GM23338 (cell line): ENCODE measurements around the gene RPTOR.

ENCODE experiments used
- CREB1 ChIP-seq: fragments of 250-450 bp; sonication (Bioruptor Pico); IDR thresholded peaks from 2 replicates; pipeline ENCODE4 v1.5.0; 2020; ENCODE audit warnings: low read depth, mild to moderate bottlenecking, moderate library complexity
- EZH2 ChIP-seq: fragments of 200-600 bp; sonication (generic); IDR thresholded peaks from one replicate; pipeline ENCODE4 v1.8.0; 2017; ENCODE audit warnings: antibody characterized with exemption, mild to moderate bottlenecking, low read depth; ENCODE audit not compliant: unreplicated experiment
- JUNB ChIP-seq: IDR thresholded peaks from one replicate; pipeline ENCODE4 v1.6.1; 2016; ENCODE audit warnings: antibody characterized with exemption; ENCODE audit not compliant: unreplicated experiment
- POLR2AphosphoS5 ChIP-seq: IDR thresholded peaks from 2 replicates; pipeline ENCODE4 v1.6.1; 2016; ENCODE audit warnings: antibody characterized with exemption, low read depth
- TF ChIP-seq, protein P1 (sequence below): IDR thresholded peaks from one replicate; pipeline ENCODE4 v1.6.1; 2018; ENCODE audit warnings: antibody characterized with exemption; ENCODE audit not compliant: unreplicated experiment
- TF ChIP-seq, protein P2 (sequence below), 2 experiments: fragments of 200-600 bp in 1 of 2; sonication (generic) in 1 of 2; conservative IDR thresholded peaks; 2 replicates each; pipeline versions ENCODE4 v1.5.1 to v1.6.1; 2016 to 2017; ENCODE audit warnings: antibody characterized with exemption in 2 of 2, low read depth in 2 of 2, mild to moderate bottlenecking in 2 of 2, moderate library complexity in 1 of 2

DNA sequence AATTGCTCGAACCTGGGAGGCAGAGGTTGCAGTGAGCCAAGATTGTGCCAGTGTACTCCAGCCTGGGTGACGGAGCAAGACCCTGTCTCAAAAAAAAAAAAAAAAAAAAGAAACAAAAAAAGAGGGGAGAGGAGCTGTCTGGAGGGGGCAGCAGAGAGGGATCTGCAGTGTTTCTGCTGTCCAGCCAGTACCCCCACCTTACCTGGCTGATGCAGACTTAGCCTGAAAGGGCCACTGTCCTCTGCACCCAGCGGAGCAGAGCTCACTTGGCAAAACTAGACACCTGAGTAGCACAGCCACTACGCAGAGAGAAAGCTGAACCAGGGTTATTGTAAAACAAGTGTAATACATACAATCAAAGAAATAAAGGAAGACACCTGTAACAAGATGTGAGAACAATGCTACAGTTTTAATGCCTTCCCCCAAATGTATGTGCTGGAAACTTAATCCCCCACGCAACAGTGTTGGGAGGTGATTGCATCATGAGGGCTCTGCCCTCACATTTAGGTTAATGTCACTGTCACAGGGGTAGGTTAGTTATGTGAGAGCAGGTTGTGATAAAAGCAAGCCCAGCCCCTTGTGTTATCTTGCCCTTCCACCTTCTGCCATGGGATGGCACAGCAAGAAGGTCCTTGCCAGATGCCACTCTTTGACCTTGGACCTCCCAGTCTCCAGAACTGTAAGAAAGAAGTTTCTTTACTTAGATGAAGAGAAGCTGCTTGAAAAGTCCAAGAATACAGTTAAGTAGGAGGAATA, 211.2 kb downstream of the RPTOR start:
- TF ChIP-seq, protein P1, sequence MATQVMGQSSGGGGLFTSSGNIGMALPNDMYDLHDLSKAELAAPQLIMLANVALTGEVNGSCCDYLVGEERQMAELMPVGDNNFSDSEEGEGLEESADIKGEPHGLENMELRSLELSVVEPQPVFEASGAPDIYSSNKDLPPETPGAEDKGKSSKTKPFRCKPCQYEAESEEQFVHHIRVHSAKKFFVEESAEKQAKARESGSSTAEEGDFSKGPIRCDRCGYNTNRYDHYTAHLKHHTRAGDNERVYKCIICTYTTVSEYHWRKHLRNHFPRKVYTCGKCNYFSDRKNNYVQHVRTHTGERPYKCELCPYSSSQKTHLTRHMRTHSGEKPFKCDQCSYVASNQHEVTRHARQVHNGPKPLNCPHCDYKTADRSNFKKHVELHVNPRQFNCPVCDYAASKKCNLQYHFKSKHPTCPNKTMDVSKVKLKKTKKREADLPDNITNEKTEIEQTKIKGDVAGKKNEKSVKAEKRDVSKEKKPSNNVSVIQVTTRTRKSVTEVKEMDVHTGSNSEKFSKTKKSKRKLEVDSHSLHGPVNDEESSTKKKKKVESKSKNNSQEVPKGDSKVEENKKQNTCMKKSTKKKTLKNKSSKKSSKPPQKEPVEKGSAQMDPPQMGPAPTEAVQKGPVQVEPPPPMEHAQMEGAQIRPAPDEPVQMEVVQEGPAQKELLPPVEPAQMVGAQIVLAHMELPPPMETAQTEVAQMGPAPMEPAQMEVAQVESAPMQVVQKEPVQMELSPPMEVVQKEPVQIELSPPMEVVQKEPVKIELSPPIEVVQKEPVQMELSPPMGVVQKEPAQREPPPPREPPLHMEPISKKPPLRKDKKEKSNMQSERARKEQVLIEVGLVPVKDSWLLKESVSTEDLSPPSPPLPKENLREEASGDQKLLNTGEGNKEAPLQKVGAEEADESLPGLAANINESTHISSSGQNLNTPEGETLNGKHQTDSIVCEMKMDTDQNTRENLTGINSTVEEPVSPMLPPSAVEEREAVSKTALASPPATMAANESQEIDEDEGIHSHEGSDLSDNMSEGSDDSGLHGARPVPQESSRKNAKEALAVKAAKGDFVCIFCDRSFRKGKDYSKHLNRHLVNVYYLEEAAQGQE, result no peak
- TF ChIP-seq, protein P2, sequence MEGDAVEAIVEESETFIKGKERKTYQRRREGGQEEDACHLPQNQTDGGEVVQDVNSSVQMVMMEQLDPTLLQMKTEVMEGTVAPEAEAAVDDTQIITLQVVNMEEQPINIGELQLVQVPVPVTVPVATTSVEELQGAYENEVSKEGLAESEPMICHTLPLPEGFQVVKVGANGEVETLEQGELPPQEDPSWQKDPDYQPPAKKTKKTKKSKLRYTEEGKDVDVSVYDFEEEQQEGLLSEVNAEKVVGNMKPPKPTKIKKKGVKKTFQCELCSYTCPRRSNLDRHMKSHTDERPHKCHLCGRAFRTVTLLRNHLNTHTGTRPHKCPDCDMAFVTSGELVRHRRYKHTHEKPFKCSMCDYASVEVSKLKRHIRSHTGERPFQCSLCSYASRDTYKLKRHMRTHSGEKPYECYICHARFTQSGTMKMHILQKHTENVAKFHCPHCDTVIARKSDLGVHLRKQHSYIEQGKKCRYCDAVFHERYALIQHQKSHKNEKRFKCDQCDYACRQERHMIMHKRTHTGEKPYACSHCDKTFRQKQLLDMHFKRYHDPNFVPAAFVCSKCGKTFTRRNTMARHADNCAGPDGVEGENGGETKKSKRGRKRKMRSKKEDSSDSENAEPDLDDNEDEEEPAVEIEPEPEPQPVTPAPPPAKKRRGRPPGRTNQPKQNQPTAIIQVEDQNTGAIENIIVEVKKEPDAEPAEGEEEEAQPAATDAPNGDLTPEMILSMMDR (conservative IDR thresholded peaks at IDR 0.05; ENCODE audit: low read depth in 2 of 2), result peak; percentile 41 to 57
- no peak for TF ChIP-seq EZH2
- no peak for TF ChIP-seq POLR2AphosphoS5
- TF ChIP-seq CREB1 (CRISPR knock-in tag), result no peak
- TF ChIP-seq JUNB, result no peak
